ENCODE data around the gene DDA1.
"Not testable (repeated sequence)": the region's sequence is repeated elsewhere in the genome, so short reads cannot be mapped to it uniquely, and the experiment has no call there.

Gene DDA1

DNA sequence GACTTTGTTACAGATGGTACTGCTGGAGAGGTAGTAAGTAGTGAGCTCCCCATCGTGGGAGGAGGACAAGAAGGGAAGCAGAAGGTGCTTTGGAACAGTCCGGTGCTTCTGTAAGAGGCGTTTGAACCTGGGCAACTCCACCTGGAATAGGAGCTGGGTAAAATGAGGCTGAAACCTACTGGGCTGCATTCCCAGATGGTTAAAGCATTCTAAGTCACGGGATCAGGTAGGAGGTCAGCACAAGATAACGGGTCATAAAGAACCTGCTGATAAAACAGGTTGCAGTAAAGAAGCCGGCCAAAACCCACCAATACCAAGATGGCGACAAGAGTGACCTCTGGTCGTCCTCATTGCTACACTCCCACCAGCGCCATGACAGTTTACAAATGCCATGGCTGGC lies 22.6 kb upstream of the DDA1 start:
- Histone ChIP-seq H3K4me3 (ENCODE audit: insufficient read depth, low read depth, low read length) (no peak overlapping the region), H3K27me3 (ENCODE audit: control insufficient read depth, insufficient read depth, low read length, poor library complexity, severe bottlenecking) (peaks cover 9% of the 10 kb centered on the region), H3K36me3 (ENCODE audit: control insufficient read depth, insufficient read depth, low read length) (no peaks in the 10 kb centered on the region), H3K4me1 (ENCODE audit: control insufficient read depth, insufficient read depth, low read length) (no peaks in the 10 kb centered on the region), H3K27ac (ENCODE audit: insufficient read depth, low read depth, low read length, poor library complexity, severe bottlenecking) (no peak overlapping the region), H3K9me3 (ENCODE audit: control insufficient read depth, low read length) (no peaks in the 10 kb centered on the region)
- WGBS, 2 experiments, result 93 to 94% methylated on average over 9 of the region's 9 CpGs

DNA sequence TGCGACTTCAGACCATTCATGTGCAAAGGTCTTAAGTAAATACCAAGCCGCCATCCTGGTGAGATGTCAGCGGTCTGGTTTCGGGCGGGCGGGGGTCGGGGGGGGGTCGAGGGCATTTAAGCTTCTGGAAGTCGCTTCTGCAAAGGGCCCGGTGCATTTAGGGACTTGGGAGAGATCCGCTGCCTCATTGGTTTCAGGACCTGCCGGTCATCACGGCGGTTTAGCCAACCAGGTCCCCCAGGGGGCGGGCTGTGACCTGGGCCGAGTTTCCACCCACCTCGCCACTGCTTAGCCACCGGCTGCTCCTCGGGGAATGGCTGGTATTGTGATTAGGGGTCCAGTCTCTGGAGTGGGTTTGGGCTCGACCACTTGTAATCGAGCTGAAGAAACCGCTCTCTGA lies 19.9 kb upstream of the DDA1 start:
- Histone ChIP-seq H3K27me3 (ENCODE audit: control insufficient read depth, insufficient read depth, low read length, poor library complexity, severe bottlenecking) (no peaks in the 10 kb centered on the region), H3K9me3 (ENCODE audit: control insufficient read depth, low read length) (no peaks in the 10 kb centered on the region), H3K36me3 (ENCODE audit: control insufficient read depth, insufficient read depth, low read length) (peaks cover 6% of the 10 kb centered on the region), H3K4me1 (ENCODE audit: control insufficient read depth, insufficient read depth, low read length) (no peaks in the 10 kb centered on the region), H3K27ac (ENCODE audit: insufficient read depth, low read depth, low read length, poor library complexity, severe bottlenecking) (no peak overlapping the region), H3K4me3 (ENCODE audit: insufficient read depth, low read depth, low read length) (no peak overlapping the region)
- 16 to 17% methylated on average over 22 of the region's 22 CpGs for WGBS, 2 experiments

DNA sequence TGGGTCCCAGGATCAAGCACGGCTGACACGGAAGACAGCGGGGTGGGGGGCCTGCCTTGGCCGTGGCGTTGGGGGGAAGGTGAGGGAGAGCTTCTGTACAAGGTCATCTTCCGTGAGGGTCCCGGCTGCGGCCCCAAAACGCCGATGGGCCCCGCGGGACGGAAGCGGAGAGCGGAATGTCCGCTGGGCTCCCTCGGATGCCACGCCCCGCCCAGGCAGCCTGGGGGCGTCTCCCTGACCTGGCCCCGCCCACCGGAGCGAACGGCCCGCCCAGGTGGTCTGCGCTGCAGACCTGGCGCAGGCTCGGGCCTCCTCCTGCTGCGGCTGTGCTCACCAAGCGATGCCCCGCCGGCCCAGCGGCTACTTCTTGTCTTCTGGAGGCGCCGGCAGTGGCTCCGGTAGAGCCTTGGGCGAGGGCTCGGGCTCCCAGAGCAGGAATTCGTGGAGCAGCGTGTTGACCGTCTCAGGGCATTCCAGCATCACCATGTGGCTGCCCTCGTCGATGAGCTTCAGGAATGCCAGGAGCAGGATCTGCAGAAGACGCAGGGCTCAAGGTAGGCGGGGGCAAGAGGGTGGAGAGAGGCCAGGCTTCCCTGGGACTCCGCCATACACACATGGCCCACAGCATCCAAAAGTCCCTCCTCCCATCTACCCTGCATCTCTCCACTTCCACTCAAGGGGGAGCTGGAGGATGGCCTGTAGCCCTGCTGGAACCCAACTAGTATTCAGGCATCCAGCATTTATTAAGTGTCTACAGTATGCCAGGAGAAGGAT lies 16.9 kb upstream of the DDA1 start:
- no peaks in the 10 kb centered on the region for H3K4me1 ChIP-seq (ENCODE audit: control insufficient read depth, insufficient read depth, low read length)
- peak overlapping the region; percentile 41 for H3K4me3 ChIP-seq (ENCODE audit: insufficient read depth, low read depth, low read length)
- peaks cover 11% of the 10 kb centered on the region for H3K36me3 ChIP-seq (ENCODE audit: control insufficient read depth, insufficient read depth, low read length)
- no peaks in the 10 kb centered on the region for H3K27me3 ChIP-seq (ENCODE audit: control insufficient read depth, insufficient read depth, low read length, poor library complexity, severe bottlenecking)
- 3% methylated on average over 46 of the region's 46 CpGs for WGBS, 2 experiments
- peak overlapping the region; percentile 89 for H3K27ac ChIP-seq (ENCODE audit: insufficient read depth, low read depth, low read length, poor library complexity, severe bottlenecking)
- no peaks in the 10 kb centered on the region for H3K9me3 ChIP-seq (ENCODE audit: control insufficient read depth, low read length)

DNA sequence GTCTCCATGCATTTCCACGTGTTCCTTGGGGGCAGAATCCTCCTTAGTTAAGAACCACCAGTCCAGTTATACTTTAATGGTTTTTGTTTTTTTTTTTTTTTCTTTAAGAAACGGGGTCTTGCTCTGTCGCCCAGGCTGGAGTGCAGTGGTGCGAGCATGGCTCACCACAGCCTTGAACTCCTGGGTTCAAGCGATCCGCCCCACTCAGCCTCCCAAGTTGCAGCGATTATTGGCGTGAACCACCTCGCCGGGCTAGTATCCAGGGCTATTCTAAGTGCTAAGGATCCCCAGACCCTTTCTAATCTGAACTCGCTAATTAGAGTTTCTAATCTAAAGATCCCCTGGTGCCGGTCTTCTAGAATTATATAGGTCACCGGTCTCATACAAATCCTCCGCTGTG lies 15.8 kb upstream of the DDA1 start:
- Histone ChIP-seq H3K4me1 (ENCODE audit: control insufficient read depth, insufficient read depth, low read length) (no peaks in the 10 kb centered on the region), H3K4me3 (ENCODE audit: insufficient read depth, low read depth, low read length) (no peak overlapping the region), H3K27me3 (ENCODE audit: control insufficient read depth, insufficient read depth, low read length, poor library complexity, severe bottlenecking) (no peaks in the 10 kb centered on the region), H3K9me3 (ENCODE audit: control insufficient read depth, low read length) (no peaks in the 10 kb centered on the region), H3K27ac (ENCODE audit: insufficient read depth, low read depth, low read length, poor library complexity, severe bottlenecking) (no peak overlapping the region), H3K36me3 (ENCODE audit: control insufficient read depth, insufficient read depth, low read length) (peaks cover 18% of the 10 kb centered on the region)
- 93 to 94% methylated on average over 14 of the region's 14 CpGs for WGBS, 2 experiments

DNA sequence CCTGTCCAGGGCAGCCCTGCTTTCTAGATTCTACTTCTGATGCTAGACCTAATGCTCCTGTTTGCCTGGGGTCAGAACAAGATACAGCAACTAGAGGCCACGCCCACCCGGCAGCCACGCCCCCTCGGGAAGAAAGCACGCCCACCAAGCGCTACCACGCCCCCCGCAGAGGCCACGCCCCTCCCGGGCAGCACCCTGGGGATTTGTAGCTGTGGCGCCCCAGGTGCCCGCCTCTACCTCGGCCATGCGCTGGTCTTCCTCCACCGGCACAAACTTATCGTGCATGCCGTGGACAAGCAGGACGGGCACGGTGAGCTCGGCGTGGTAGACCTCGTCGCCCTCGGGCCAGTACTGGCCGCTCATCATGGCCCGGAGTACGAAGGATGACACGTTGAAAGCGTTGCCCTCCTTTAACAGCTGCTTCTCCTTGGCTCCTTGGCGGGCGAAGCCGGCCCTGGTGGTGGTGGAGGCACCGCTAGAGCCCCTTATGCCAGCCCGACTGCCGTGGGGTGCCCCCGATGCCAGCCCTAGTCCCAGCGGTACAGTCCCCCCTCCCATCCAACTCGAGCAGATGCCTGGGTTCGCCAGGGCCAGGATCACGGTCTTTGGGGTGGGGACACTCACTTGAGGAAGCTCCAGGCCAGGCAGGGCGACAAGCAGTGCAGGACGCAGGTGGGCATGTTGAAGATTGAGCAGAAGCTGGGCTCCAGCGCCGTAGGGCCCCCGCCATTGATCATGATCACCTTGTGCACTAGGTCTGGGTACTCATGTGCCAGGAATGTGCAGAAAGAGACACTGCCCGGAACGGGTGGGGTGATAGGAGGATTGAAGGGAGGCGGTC lies 15.1 kb upstream of the DDA1 start:
- Histone ChIP-seq H3K27ac (ENCODE audit: insufficient read depth, low read depth, low read length, poor library complexity, severe bottlenecking) (no peak overlapping the region), H3K36me3 (ENCODE audit: control insufficient read depth, insufficient read depth, low read length) (peaks cover 19% of the 10 kb centered on the region), H3K4me1 (ENCODE audit: control insufficient read depth, insufficient read depth, low read length) (no peaks in the 10 kb centered on the region), H3K27me3 (ENCODE audit: control insufficient read depth, insufficient read depth, low read length, poor library complexity, severe bottlenecking) (no peaks in the 10 kb centered on the region), H3K4me3 (ENCODE audit: insufficient read depth, low read depth, low read length) (no peak overlapping the region), H3K9me3 (ENCODE audit: control insufficient read depth, low read length) (no peaks in the 10 kb centered on the region)
- WGBS, 2 experiments, result 86 to 89% methylated on average over 48 of the region's 48 CpGs

DNA sequence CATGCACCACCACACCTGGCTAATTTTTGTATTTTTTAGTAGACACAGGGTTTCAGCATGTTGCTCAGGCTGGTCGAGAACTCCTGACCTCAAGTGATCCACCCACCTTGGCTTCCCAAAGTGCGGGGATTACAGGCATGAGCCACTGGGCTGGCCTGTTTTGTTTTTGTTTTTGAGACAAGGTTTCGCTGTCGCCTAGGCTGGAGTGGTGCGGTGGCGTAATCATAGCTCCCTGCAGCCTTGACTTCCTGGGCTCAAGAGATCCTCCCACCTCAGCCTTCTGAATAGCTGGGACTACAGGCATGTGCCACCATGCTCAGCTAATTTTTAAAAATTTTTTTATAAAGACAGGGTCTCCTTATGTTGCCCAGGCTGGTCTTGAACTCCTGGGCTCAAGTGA lies 13.8 kb upstream of the DDA1 start:
- H3K4me3 ChIP-seq (ENCODE audit: insufficient read depth, low read depth, low read length); H3K4me1 ChIP-seq (ENCODE audit: control insufficient read depth, insufficient read depth, low read length); H3K9me3 ChIP-seq (ENCODE audit: control insufficient read depth, low read length); H3K27ac ChIP-seq (ENCODE audit: insufficient read depth, low read depth, low read length, poor library complexity, severe bottlenecking); H3K27me3 ChIP-seq (ENCODE audit: control insufficient read depth, insufficient read depth, low read length, poor library complexity, severe bottlenecking): not testable (repeated sequence)
- WGBS, 2 experiments, result 94% methylated on average over 6 of the region's 6 CpGs
- H3K36me3 ChIP-seq (ENCODE audit: control insufficient read depth, insufficient read depth, low read length), result peaks cover 19% of the 10 kb centered on the region

DNA sequence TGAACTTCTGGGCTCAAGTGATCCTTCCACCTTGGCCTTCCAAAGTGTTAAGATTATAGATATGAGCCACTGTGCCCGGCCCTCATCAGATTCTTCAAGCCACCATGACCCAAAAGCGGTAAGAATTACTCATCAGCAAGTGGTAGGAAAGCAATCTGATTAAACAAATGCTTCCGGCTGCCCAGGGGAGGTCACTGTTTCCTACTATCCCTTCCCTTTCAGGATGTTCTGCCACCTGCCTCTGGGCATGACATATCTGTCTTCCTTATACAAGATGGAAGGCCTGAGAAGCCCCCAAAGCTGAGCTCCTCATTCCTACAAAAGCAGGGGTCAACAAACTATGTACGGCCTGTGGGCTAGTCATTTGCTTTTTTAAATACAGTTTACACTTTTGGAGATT lies 13.1 kb upstream of the DDA1 start:
- H3K9me3 ChIP-seq (ENCODE audit: control insufficient read depth, low read length), result no peaks in the 10 kb centered on the region
- H3K27me3 ChIP-seq (ENCODE audit: control insufficient read depth, insufficient read depth, low read length, poor library complexity, severe bottlenecking), result no peaks in the 10 kb centered on the region
- 88 to 93% methylated on average over 4 of the region's 4 CpGs for WGBS, 2 experiments
- no peaks in the 10 kb centered on the region for H3K4me1 ChIP-seq (ENCODE audit: control insufficient read depth, insufficient read depth, low read length)
- no peak overlapping the region for H3K4me3 ChIP-seq (ENCODE audit: insufficient read depth, low read depth, low read length)
- no peak overlapping the region for H3K27ac ChIP-seq (ENCODE audit: insufficient read depth, low read depth, low read length, poor library complexity, severe bottlenecking)
- peaks cover 19% of the 10 kb centered on the region for H3K36me3 ChIP-seq (ENCODE audit: control insufficient read depth, insufficient read depth, low read length)

DNA sequence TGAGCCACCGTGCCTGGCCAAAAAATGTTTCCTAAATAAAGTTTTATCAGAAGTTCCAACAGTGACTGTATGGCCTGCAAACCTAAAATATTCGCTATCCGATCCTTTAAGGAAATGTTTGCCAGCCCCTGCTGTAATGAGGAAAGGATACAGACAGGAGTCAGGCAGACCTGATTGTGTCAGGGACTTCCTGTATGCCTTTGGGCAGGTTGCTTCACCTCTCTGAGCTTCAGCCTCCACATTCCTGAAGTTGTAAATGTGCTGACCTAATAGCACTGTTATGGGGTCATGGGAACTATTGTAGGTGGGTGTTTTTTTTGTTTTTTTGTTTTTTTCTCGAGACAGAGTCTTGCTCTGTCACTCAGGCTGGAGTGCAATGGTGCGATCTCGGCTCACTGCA lies 12.4 kb upstream of the DDA1 start:
- Histone ChIP-seq H3K36me3 (ENCODE audit: control insufficient read depth, insufficient read depth, low read length) (peaks cover 19% of the 10 kb centered on the region), H3K27me3 (ENCODE audit: control insufficient read depth, insufficient read depth, low read length, poor library complexity, severe bottlenecking) (no peaks in the 10 kb centered on the region), H3K4me1 (ENCODE audit: control insufficient read depth, insufficient read depth, low read length) (no peaks in the 10 kb centered on the region), H3K27ac (ENCODE audit: insufficient read depth, low read depth, low read length, poor library complexity, severe bottlenecking) (no peak overlapping the region), H3K9me3 (ENCODE audit: control insufficient read depth, low read length) (no peaks in the 10 kb centered on the region), H3K4me3 (ENCODE audit: insufficient read depth, low read depth, low read length) (no peak overlapping the region)
- 95% methylated on average over 6 of the region's 6 CpGs for WGBS, 2 experiments

DNA sequence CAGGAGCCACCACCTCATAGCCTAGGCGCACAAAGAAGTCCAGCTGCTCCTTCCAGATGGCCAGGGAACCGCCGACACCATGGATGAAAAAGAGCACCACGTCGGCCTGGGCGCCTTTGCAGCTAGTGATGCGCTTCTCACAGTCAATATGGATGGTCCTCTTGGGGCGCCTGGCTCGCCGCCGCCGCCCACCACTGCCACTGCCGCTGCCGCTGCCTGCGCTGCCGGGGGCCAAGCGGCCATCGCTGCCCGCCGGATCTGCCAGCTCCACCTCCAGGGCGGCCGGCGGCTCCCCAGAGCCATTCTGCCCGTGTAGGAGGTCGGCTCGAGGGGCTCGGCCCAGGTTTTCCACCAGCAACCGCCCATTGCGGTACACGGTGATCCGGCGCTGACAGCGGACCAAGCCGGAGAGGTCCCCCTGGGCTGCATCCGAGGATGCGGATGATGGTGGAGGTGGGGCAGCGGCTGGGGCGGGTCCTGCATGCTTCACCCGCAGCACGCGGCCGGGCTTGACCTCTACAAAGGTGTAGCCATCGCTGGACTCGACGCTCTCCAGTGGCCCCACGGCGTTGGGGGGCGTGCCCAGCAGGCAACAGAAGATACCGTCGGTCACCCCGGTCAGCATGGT lies 8.3 kb upstream of the DDA1 start:
- Histone ChIP-seq H3K4me3 (ENCODE audit: insufficient read depth, low read depth, low read length) (no peak overlapping the region), H3K9me3 (ENCODE audit: control insufficient read depth, low read length) (no peaks in the 10 kb centered on the region), H3K4me1 (ENCODE audit: control insufficient read depth, insufficient read depth, low read length) (peaks cover 6% of the 10 kb centered on the region), H3K36me3 (ENCODE audit: control insufficient read depth, insufficient read depth, low read length) (peaks cover 12% of the 10 kb centered on the region), H3K27ac (ENCODE audit: insufficient read depth, low read depth, low read length, poor library complexity, severe bottlenecking) (no peak overlapping the region), H3K27me3 (ENCODE audit: control insufficient read depth, insufficient read depth, low read length, poor library complexity, severe bottlenecking) (no peaks in the 10 kb centered on the region)
- 94 to 95% methylated on average over 51 of the region's 51 CpGs for WGBS, 2 experiments

Data from ectodermal cell (in vitro differentiated cells).